ENCODE measurements around the gene ERN2.

DNA sequence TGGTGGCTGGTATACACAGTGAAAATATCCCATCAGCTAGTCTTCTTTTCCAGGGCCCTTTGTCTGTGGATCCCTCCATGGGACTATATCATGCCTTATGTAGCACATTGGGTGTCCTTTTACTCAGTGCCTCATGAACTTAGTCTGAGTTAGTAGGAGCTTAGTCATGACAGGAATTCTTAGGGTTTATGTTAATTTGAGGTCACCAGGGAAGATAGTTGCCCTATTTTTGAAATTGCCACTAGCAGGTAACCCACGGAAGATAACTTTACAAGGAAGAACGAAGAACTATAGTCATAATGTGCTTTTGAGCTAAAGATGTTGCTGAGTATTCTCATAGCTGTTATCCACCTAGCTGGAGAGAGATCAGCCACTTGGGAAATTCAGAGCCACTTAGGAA is 49.1 kb downstream of the ERN2 start:
- TF ChIP-seq, protein P1, sequence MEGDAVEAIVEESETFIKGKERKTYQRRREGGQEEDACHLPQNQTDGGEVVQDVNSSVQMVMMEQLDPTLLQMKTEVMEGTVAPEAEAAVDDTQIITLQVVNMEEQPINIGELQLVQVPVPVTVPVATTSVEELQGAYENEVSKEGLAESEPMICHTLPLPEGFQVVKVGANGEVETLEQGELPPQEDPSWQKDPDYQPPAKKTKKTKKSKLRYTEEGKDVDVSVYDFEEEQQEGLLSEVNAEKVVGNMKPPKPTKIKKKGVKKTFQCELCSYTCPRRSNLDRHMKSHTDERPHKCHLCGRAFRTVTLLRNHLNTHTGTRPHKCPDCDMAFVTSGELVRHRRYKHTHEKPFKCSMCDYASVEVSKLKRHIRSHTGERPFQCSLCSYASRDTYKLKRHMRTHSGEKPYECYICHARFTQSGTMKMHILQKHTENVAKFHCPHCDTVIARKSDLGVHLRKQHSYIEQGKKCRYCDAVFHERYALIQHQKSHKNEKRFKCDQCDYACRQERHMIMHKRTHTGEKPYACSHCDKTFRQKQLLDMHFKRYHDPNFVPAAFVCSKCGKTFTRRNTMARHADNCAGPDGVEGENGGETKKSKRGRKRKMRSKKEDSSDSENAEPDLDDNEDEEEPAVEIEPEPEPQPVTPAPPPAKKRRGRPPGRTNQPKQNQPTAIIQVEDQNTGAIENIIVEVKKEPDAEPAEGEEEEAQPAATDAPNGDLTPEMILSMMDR (IDR thresholded peaks at IDR 0.05) = no peak
- TF ChIP-seq POLR2A (IDR thresholded peaks at IDR 0.05) = no peak

All from right lobe of liver (tissue), 4 donors.